GM12801 (cell line): ENCODE data around the gene FTCD.

ENCODE experiments used
- CTCF ChIP-seq: IDR thresholded peaks from one replicate; pipeline ENCODE4 v1.5.1; 2011; ENCODE audit warnings: control low read depth; ENCODE audit not compliant: insufficient read length; ENCODE audit errors: extremely low read depth

The FTCD gene

GRCh38 chr21:46155514-46156377, at the start of gene FTCD:
Gene FTCD, minus strand, starts transcription at chr21:46155579. Its CDS starts 56 bp downstream, at chr21:46155523.
- TF ChIP-seq CTCF: no peak

GRCh38 chr21:46205166-46205565, 49.8 kb upstream of the FTCD start:
- TF ChIP-seq CTCF: no peak

DNA sequence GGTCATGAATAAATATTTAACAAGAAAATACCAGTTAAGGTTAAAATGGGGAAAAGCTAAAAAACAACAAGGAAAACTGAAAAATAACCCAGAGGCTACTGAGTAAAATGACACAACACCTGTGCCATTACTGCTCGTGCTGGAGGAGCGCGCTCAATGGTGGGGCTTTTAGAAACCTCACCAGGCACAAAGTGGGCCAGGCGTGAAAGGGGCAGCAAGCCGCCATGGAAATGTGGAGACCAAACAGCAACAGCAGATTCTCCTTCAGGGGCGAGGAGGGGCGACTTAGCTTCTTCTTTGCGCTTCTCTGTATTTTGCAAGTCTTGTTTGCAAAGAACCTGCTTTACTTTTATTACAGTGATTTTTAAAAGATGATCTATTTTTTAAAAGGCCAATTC, 47.8 kb upstream of the FTCD start:
- TF ChIP-seq CTCF: no peak

- no peak for TF ChIP-seq CTCF
Measured at GRCh38 chr21:46202592-46203202, 47.3 kb upstream of the FTCD start.

- no peak for TF ChIP-seq CTCF
Measured at GRCh38 chr21:46199436-46200373, 44.3 kb upstream of the FTCD start.

DNA sequence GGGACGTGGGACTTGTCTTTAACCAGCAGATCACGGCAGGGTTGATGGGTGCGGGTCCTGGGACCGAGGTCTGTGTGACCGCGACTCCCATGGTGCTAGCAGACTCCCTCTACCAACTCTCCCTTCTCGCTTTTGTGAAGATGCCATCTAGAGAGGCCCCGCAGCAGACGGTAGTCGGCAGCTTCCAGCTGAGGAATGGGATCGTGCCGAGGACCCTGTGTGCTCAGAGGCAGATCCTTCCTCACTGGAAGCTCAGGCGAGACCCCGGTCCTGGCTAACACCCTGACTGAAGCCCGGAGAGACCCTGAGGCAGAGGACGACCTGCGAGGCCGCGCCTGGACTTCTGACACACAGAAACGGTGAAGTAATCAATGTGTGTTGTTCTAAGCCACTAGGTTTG, 41.4 kb upstream of the FTCD start:
- no peak for TF ChIP-seq CTCF
